ENCODE data around the gene TMEM80. TPM values are rescaled to one million over a fixed set of nuclear protein-coding genes. Genes with fewer than 3 reads are reported as not detected.
"Not testable (repeated sequence)": the region's sequence is repeated elsewhere in the genome, so short reads cannot be mapped to it uniquely, and the experiment has no call there.

Gene TMEM80
- total and polyA plus RNA-seq, 4 donors = 5.1 to 12.4 (median 8.2) TPM

GRCh38 chr11:654444-654843 lies 41.2 kb upstream of the TMEM80 start:
- not testable (repeated sequence) for DNase-seq (ENCODE audit: low spot score); H3K36me3 ChIP-seq (ENCODE audit: control insufficient read depth in 4 of 4, insufficient read depth in 3 of 4, low read depth in 1 of 4, low read length in 3 of 4); H3K4me3 ChIP-seq (ENCODE audit: low read depth in 1 of 3, low read length in 3 of 3); H3K9me3 ChIP-seq (ENCODE audit: control insufficient read depth in 4 of 4, low read length in 3 of 4); H3K27me3 ChIP-seq (ENCODE audit: control insufficient read depth in 4 of 4, insufficient read depth in 4 of 4, low read length in 3 of 4); H3K9ac ChIP-seq (ENCODE audit: low read depth in 1 of 2, low read length in 2 of 2)
- peak; percentile 65 to 93 for TF ChIP-seq HNF4A (conservative IDR thresholded peaks at IDR 0.05)
- peak; percentile 83 to 91 for TF ChIP-seq RXRA (IDR thresholded peaks at IDR 0.05)
- peak; percentile 32 for TF ChIP-seq SP1 (IDR thresholded peaks at IDR 0.05)
- H3K4me1 ChIP-seq (ENCODE audit: control insufficient read depth in 4 of 4, insufficient read depth in 4 of 4, low read length in 3 of 4) = peaks cover 13 to 56% (median 49%) of the 10 kb centered on the region in 4 donors
- WGBS = 59% methylated on average over 12 of the region's 12 CpGs
- peak overlapping the region; percentile 68 to 87 for H3K27ac ChIP-seq (ENCODE audit: low read depth in 1 of 2, low read length in 2 of 2)

- no peaks in the 10 kb centered on the region for H3K27me3 ChIP-seq (ENCODE audit: control insufficient read depth in 4 of 4, insufficient read depth in 4 of 4, low read length in 3 of 4)
- H3K36me3 ChIP-seq (ENCODE audit: control insufficient read depth in 4 of 4, insufficient read depth in 3 of 4, low read depth in 1 of 4, low read length in 3 of 4) = peaks cover 0 to 5% (median 1%) of the 10 kb centered on the region in 4 donors
- no peaks in the 10 kb centered on the region for H3K9me3 ChIP-seq (ENCODE audit: control insufficient read depth in 4 of 4, low read length in 3 of 4)
- peaks cover 13 to 58% (median 50%) of the 10 kb centered on the region in 4 donors for H3K4me1 ChIP-seq (ENCODE audit: control insufficient read depth in 4 of 4, insufficient read depth in 4 of 4, low read length in 3 of 4)
- H3K27ac ChIP-seq (ENCODE audit: low read depth in 1 of 2, low read length in 2 of 2) = peak overlapping the region; percentile 68 to 87
- DNase-seq (ENCODE audit: low spot score) = no peak
- no peak overlapping the region for H3K9ac ChIP-seq (ENCODE audit: low read depth in 1 of 2, low read length in 2 of 2)
- TF ChIP-seq NR2F2 (IDR thresholded peaks at IDR 0.05) (no peak), EGR1 (IDR thresholded peaks at IDR 0.05; ENCODE audit: low read depth in 2 of 2) (no peak), FOXA2 (IDR thresholded peaks at IDR 0.05) (peak; percentile 92), RXRA (IDR thresholded peaks at IDR 0.05) (peak; percentile 44 to 82), TAF1 (conservative IDR thresholded peaks at IDR 0.05) (no peak), ATF3 (IDR thresholded peaks at IDR 0.05) (no peak), RAD21 (IDR thresholded peaks at IDR 0.05) (no peak), FOXA1 (IDR thresholded peaks at IDR 0.05) (peak; percentile 90), MAX (IDR thresholded peaks at IDR 0.05) (peak; percentile 39), JUND (IDR thresholded peaks at IDR 0.05) (peak in 1 of 2 donors; percentile 45), ZBTB33 (IDR thresholded peaks at IDR 0.05) (no peak), REST (IDR thresholded peaks at IDR 0.05) (peak; percentile 44), CTCF (IDR thresholded peaks at IDR 0.05; ENCODE audit: low read depth, low read length, missing input control) (no peak), SP1 (IDR thresholded peaks at IDR 0.05) (peak; percentile 85), HNF4A (conservative IDR thresholded peaks at IDR 0.05) (peak; percentile 51 to 75), HNF4G (IDR thresholded peaks at IDR 0.05) (no peak)
- peak overlapping the region in 2 of 3 donors; percentile 11 to 28 for H3K4me3 ChIP-seq (ENCODE audit: low read depth in 1 of 3, low read length in 3 of 3)
- WGBS = 35% methylated on average over 30 of the region's 30 CpGs
These were observed 40.4 kb upstream of the TMEM80 start for GRCh38 chr11:655036-655726.

Measured in liver (tissue), 9 donors.